HG03432 (cell line): Measurements from ENCODE around the gene DBNDD1.
"Not testable (repeated sequence)": the region's sequence is repeated elsewhere in the genome, so short reads cannot be mapped to it uniquely, and the experiment has no call there.

ENCODE experiments used
- ATAC-seq: cut with Tn5 transposase; IDR thresholded peaks from one replicate; pipeline ENCODE4 v1.9.1; 2021; ENCODE audit warnings: mild to moderate bottlenecking, moderate library complexity; ENCODE audit not compliant: unreplicated experiment

The DBNDD1 gene, protein sequence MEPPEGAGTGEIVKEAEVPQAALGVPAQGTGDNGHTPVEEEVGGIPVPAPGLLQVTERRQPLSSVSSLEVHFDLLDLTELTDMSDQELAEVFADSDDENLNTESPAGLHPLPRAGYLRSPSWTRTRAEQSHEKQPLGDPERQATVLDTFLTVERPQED

DNA sequence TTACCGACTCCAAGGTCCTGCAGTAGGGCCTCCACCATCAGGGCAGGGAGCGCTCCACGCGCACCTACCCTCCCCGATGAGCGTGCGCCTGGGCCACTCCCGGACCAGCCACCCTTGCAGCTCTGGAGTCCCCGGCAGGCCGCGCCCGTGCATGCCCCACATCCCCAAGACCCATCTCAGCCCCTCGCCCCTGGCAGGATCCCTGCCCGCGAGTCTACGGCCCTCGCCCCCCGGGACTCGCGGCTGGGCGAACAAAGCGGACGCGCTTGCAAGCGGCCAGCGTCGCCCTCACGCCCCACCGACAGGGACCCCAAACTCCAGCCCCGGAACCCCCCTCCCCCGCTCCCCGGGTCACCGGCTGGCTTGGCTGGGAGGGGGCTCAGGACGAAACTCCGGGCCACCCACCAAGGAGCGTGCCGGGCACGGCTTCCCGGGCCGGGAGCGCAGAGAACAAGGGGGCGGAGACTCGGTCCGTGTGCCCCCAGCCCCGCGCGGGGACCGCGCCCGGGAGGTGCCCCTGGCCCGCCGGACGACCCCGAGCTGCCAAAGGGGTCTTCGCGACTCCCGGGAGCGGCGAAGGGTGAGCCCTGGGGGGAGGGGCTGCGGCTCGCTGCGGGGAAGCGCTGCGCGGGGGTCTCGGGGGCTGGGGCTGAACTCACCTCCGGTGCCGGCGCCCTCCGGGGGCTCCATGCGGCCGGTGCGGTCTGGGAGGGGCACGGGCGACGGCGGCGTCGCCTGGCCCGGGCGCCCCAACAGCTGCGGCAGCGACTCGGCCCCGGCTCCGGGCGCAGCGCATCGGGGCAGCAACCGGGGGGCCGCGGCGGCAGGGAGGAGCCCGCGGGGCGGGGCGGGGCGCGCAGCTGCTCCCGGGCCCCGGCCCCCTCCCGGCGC is at the start of gene DBNDD1:
Gene DBNDD1 (minus strand): TSS at position 805 of the 891 bp plus-strand sequence. CDS start 115 bp downstream, at position 690.
- ATAC-seq = no peak

DNA sequence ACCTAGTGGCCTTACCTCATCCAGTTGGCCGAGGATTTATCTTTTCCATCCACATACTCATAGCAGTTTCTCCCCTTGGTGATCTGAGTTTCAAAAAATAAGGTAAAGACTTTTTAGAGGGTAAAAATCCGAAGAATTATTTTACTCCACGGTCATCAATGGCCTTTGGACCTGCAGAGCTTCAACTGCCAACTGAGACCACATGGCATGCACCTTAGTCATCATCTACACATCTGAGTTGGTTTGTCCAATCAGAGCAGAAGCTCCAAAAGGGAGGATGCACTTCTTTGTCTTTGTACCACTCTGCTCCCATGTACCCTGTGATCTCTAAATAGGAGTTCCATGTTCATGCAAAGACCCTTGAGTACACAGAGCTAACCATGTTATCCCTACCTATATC is 42.2 kb upstream of the DBNDD1 start:
- no peak for ATAC-seq

DNA sequence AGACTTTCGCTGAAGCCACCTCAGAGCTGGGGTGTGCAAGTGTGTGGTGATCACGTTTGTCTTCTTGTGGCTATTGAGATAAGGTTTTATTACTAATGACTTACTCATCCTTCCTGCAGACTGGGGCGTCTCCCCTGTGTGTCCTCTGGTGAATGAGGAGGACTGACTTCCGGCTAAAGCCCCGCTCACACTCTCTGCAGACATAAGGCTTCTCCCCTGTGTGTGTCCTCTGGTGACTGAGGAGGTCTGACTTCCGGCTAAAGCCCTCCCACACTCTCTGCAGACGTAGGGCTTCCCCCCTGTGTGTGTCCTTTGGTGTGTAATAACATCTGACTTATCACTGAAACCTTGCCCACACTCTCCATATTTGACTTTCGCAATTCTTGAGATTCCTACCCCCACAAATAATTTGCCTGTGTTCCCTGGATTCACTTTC is 38.5 kb upstream of the DBNDD1 start:
- ATAC-seq = no peak

DNA sequence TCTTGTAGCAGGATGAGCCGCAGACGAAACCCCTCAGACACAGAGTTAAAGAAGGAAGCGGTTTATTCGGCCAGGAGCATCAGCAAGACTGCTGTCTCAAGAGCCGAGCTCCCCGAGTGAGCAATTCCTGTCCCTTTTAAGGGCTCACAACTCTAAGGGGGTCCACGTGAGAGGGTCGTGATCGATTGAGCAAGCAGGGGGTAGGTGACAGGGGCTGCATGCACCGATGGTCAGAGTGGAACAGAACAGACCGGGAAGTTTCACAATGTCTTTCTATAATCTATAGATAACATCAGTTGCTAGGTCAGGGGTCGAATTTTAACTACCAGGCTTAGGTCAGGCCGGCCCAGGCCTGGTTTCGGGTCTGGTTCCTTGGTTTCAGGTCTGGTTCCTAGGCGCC is 37.3 kb upstream of the DBNDD1 start:
- not testable (repeated sequence) for ATAC-seq

DNA sequence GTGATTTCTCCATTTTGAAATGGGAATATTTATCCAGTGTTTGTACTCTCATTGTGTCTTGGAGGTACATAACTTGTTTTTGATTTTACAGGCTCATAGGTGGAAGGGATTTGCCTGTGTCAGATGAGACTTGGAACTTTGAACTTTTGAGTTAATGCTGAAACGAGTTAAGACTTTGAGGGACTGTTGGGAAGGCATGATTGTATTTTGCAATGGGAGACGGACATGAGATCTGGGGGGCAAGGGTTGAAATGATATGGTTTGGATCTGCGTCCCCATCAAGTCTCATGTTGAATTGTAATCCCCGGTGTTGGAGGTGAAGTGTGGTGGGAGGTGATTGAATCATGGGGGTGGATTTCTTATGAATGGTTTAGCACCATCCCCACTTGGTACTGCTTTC is 36.1 kb upstream of the DBNDD1 start:
- ATAC-seq = no peak

DNA sequence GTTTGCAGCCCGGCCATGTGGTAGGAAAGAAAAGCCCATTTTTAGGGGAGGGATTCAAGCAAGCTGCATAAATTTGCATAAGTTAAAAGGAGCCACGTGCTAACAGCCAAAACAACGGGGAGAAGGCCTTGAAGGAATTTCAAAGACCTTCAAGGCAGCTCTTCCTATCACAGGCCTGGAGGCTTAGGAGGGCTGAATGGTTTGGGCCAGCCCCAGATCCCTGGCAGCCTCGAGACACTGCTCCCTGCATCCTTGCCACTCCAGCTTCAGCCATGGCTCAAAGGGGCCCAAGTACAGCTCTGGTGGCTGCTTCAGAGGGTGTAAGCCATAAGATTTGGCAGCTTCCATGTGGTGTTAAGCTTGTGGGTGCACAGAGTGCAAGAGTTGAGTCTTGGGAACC is 35.3 kb upstream of the DBNDD1 start:
- no peak for ATAC-seq

DNA sequence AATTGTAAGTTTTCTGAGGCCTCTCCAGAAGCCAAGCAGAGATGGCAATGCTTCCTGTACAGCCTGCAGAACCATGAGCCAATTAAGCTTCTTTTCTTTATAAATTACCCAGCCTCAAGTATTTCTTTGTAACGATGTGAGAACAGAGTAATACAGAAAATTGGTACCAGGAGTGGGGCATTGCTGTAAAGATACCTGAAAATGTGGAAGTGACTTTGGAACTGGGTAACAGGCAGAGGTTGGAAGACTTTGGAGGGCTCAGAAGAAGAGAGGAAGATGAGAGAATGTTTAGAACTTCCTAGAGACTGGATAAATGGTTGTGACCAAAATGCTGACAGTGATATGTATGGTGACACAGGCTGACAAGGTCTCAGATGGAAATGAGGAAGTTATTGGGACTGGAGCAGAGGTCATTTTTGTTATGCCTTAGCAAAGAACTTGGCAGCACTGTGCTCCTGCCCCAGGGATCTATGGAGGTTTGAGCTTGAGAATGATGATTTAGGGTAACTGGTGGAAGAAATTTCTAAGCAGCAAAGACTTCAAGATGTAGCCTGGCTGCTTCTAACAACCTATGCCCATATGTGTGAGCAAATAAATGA is 34.7 kb upstream of the DBNDD1 start:
- ATAC-seq = no peak

DNA sequence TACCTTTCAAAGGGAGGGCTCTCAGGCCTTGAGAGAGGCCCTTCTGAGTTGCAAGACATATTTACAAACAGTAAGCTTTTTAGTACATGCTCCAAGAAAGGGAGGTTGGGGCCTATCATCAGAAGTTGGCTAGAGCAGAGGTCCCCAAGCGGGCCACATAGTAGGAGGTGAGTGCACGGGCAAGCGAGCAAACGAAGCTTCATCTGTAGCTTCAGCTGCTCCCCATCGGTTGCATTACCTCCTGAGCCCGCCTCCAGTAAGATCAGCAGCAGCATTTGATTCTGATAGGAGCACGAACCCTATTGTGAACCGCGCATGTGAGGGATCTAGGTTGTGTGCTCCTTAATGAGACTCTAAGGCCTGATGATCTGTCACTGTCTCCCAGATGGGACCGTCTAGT is 31.7 kb upstream of the DBNDD1 start:
- ATAC-seq = no peak

DNA sequence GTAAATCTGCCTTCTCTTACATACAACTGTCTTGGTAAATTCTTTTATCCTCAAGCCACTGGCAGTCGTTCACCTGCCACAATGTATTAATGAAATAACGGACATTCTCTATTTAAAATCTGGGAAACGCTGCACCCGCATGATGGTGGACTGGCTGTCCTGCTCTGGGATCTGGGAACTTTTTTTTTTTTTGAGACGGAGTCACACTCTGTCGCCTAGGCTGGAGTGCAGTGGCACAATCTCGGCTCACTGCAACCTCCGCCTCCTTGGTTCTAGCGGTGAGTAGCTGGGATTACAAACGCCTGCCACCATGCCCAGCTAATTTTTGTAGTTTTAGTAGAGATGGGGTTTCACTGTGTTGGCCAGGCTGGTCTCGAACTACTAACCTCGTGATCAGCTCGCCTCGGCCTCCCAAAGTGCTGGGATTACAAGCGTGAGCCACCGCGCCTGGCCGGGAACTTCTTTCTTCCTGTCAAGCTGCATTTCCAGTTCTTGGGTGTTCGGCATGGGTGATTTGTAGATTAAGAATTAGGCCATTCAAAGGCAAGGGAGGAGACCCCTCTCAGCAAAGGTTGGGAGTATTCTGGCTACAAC is 29.6 kb upstream of the DBNDD1 start:
- no peak for ATAC-seq

DNA sequence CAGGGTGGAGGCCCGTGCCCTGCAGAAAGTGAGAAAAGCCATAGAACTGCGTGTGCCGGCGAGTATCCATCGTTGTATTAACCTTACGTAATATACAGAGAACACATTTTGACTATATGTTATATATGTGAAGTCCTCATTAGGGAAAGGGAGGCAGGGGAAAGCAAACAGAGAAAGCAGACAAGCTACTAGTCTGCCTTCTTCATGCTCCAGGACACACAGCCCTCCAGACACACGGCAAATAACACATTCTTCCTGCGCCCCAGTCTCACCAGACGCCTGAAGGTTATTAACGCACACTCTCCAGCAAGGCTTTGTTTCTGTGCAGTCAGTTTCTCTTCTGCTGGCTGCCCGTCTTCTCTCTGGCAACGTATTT is 29.1 kb upstream of the DBNDD1 start:
- no peak for ATAC-seq

DNA sequence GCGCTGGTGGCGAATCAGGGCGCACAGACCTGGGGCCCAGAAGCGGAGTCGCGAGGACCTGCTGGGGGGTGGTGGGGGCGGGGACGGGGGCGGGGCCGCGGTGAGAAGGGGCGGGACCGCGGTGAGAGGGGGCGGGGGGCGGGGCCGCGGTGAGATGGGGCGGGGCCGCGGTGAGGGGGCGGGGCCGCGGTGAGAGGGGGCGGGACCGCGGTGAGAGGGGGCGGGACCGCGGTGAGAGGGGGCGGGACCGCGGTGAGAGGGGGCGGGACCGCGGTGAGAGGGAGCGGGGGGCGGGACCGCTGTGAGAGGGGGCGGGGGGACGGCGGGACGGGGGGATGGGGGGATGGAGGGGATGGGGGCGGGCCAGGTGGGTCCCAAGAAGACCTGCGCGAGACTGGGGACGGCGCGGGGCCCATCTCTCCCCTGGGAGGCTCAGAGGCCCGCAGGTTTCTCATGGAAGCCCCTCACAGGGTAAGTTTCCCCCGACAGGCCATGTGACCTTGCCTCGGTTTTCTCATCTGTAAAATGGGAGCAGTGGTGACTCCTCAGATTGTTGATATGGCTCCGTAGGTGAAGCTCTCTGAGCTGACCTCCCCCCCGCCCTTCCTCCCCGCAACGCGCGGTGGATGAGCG is 28.6 kb upstream of the DBNDD1 start:
- ATAC-seq = no peak

DNA sequence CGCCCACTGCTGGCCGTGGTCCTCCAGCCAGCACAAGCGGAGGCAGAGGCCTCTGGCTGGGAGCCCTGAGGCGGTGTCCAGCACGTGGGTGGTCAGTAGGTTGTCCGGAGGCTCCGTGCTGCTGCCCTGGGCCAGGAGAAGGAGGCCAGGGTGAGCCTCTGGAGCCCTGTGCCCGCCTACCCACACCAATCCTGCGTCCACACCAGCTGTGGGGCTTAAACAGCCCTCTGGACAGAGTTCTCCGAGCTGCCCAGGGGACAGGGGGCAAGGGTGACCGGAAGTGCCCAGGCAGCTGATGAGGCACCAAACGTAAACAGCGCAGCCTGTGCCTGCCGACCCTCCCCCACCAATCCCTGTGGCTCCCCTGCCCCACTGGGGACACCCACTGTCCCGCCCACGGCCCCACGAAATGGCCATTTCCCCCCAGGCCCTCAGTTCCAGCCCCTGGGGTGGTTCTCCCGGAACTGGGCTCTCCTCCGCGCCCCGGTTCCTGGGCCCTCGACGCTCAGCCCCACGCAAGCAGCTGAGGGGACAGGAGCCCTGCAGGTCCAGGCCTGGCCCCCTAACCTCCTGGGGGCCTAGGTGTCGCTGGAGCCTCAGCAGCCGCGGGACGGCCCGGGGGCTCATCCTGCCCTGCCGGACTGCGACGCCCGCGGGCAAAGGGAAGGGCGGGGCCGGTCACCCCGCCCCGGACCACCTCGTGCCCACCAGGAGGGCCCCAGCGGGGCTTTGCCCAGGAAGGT is 27.9 kb upstream of the DBNDD1 start:
- no peak for ATAC-seq

DNA sequence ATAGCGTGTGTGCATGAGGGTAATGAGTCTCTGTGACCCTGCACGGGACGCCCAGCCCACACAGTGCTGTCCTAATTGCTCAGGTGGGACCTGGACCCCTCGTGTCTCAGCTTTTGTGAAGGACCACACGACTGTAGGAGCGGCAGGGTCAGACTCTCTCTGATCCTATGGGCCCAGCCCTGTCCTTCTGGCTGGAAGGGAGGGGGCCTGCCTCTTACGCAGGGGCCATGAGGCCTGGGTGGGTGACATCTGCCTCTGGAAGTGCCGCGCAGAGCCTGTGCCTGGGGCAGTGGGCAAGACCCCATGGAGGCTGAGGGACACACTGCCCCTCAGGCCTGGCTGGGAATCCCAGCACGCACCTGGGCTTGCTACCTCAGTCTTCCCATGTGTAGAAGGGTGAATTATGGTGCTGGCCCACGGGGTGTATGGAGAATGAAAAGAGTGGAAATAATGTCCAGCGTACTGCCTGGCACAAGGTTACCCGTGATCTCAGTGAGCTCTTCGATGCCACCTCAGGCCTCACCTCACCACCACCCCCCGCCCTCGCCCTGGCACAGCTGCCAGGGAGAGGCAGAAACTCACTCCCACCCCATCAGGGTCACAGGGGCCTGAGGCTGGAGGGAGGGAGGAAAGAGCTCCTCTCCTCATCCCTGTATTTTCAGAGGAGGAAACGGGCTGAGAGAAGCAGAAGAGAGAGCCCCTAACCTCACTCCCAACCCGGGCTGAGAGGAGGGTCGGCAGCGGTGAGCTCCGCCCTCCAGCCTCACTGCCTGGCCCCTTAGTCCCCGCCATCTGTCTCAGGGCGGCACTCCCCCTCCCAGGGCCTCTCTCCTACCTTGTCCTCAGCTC is 27.1 kb upstream of the DBNDD1 start:
- no peak for ATAC-seq

DNA sequence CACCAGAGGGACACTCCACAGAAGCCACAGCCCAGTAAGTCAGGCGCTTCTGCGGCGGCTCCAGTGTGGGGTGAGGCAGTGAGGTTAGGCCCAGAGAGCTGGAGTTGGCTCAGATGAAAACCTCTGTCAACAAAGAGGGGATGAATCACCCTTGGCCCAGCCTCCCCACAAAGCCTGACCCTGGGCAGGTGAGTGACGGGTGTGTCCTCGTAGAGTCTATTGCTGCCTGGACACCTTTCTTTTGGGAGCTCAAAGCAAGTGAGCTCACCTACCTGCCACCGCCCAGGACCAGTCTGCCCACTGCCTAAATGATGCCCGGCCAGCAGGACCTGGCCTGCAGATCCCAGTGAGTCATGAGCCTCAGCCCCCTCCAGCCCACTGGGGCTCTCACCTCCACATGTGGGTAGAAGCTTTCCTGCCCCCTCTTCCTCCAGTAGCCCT is 24.9 kb upstream of the DBNDD1 start:
- no peak for ATAC-seq

DNA sequence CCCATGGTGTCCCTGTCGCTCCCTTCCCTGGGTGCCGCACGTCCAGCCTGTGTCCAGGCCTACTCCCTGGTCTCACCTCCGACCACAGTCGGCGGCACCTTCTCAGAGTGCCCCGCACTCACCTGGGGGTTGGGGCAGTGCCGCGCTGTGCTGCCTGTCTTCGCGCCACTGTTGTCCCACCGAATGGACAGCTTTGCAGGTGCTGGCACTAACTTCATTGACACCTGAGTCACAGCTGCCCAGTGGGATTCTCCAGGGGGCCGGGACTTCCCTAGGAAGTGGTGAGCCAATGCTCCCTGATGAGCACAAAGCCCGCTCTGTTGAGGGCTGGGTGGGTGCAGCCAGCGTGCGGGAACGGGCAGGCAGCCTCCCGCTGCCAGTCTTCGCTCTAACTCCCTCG is 24.3 kb upstream of the DBNDD1 start:
- ATAC-seq = no peak

DNA sequence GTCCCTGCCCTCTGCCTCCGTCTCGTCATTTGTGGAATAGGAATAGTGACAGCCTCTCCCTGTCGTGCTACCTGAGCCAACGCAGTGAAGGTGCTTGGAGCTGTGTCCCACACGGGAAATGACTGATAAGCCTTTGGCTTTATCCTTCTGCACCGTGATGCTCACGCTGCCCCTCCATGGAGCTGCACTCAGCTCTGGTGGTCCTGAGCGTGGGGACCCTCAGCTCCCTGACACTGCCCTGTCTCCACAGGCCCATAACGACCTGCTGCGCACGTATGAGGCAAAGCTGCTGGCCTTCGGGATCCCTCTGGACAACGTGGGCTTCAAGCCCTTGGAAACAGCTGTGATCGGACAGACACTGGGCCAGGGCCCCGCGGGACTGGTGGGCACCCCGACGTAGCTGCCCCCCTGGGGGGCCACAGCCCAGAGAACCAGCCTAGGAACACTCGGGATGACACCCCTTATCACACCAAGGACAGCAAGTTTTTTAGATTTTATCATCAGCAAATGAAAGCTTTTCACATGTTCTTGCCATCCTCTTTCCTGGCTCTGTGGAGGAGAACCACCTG is 23.8 kb upstream of the DBNDD1 start:
- ATAC-seq = no peak

DNA sequence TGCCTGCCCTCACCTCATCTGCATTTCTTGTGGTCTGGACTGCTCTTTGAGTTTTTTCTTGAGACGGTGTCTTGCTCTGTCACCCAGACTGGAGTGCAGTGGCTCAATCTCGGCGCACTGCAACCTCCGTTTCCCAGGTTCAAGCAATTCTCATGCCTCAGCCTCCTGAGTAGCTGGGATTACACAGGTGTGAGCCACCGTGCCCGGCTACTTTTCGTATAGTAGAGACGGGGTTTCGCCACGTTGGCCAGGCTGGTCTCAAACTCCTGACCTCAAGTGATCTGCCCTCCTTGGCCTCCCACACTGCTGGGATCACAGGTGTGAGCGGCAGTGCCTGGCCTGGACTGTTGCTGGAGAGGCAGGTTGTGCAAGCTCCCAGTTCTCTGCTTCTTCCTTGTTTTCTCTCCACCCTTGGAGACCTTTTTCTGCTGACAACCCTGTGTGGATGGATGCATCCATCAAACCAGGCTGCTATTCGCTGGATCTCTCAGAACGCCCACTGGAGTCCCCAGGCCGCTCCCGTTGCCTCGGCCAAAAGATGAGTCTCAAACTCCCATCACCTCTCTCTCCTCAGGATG is 22.7 kb upstream of the DBNDD1 start:
- no peak for ATAC-seq

DNA sequence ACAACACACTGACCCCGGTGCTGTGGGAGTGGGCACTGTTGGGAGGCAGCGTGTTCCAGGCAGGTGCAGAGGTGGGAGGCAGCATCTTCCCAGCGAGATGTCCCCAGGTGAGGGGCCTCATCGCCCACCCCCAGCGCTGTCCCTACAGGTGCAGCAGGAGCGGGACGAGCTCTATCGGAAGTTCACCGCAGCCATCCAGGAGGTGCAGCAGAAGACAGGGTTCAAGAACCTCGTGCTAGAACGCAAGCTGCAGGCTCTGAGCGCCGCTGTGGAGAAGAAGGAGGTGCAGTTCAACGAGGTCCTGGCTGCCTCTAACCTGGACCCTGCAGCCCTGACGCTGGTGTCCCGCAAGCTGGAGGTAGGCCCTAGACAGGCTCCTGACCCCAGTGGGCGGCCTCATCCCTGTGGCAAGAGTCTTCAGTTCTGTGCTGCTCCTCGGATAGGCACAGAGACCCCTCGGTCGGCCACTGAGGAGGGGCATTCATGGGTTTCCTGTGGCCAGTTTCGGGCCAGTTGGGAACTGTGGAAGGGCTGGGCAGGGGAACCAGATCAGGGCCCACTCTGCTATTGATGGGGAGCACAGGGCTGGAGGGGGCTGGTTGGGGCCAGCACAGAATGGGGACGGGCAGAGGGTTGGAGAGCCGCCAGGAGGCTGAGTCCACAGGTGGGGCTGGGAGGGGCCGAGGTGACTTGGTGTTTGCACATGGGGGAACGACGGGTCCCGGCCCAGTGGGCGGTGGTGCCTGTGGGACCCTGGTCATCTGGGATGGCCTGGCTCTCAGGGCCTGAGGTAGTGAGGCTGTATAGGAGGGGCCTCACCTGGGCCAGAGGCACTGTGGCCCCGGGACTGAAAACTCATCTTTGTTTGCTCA is 21.1 kb upstream of the DBNDD1 start:
- no peak for ATAC-seq
